ENCODE data around the gene CLEC3A.
A peak's percentile ranks its signal among the peaks of the same experiment; 100 is the strongest.

Gene CLEC3A

GRCh38 chr16:78004517-78004916 is 17.8 kb upstream of the CLEC3A start:
- Histone ChIP-seq H3K18ac (ENCODE audit: low read length) (no peak overlapping the region), H3K27ac (ENCODE audit: low read depth, low read length) (no peak overlapping the region), H3K23ac (ENCODE audit: low read length) (no peak overlapping the region), H3K4ac (ENCODE audit: low read depth, low read length) (no peak overlapping the region), H2BK5ac (ENCODE audit: low read length) (no peak overlapping the region), H2AK5ac (ENCODE audit: low read length) (no peak overlapping the region), H3K27me3 (ENCODE audit: insufficient read depth, low read length, poor library complexity) (no peaks in the 10 kb centered on the region), H3K79me1 (ENCODE audit: low read length) (no peaks in the 10 kb centered on the region), H4K8ac (ENCODE audit: low read depth, low read length) (no peak overlapping the region), H3K56ac (ENCODE audit: low read length) (no peak overlapping the region), H3K4me3 (ENCODE audit: low read length) (no peak overlapping the region), H2BK15ac (replicated peaks; ENCODE audit: low read depth) (no peak overlapping the region), H2BK120ac (ENCODE audit: low read depth, low read length) (no peak overlapping the region), H3K4me1 (ENCODE audit: control insufficient read depth, low read depth, low read length) (peaks cover 2% of the 10 kb centered on the region), H3K4me2 (ENCODE audit: low read length) (no peak overlapping the region), H3K36me3 (ENCODE audit: control insufficient read depth, insufficient read depth, low read length) (no peaks in the 10 kb centered on the region), H3K9ac (ENCODE audit: low read length) (no peak overlapping the region), H3K79me2 (ENCODE audit: control insufficient read depth, insufficient read depth, low read length) (no peaks in the 10 kb centered on the region), H4K5ac (ENCODE audit: low read length) (no peak overlapping the region)
- no peak for DNase-seq
- no CpG with 5 or more reads among the region's 4 CpGs for WGBS (ENCODE audit: extremely low coverage, insufficient coverage, low lambda C conversion rate)

- WGBS (ENCODE audit: extremely low coverage, insufficient coverage, low lambda C conversion rate), result no CpG with 5 or more reads among the region's 5 CpGs
- H4K5ac ChIP-seq (ENCODE audit: low read length), result no peak overlapping the region
- H2BK5ac ChIP-seq (ENCODE audit: low read length), result no peak overlapping the region
- no peak overlapping the region for H4K8ac ChIP-seq (ENCODE audit: low read depth, low read length)
- peaks cover 2% of the 10 kb centered on the region for H3K4me1 ChIP-seq (ENCODE audit: control insufficient read depth, low read depth, low read length)
- no peak overlapping the region for H3K56ac ChIP-seq (ENCODE audit: low read length)
- H3K4me2 ChIP-seq (ENCODE audit: low read length), result no peak overlapping the region
- no peak overlapping the region for H3K4ac ChIP-seq (ENCODE audit: low read depth, low read length)
- H3K27me3 ChIP-seq (ENCODE audit: insufficient read depth, low read length, poor library complexity), result no peaks in the 10 kb centered on the region
- no peaks in the 10 kb centered on the region for H3K79me1 ChIP-seq (ENCODE audit: low read length)
- H3K23ac ChIP-seq (ENCODE audit: low read length), result no peak overlapping the region
- no peak overlapping the region for H2BK15ac ChIP-seq (replicated peaks; ENCODE audit: low read depth)
- H2BK120ac ChIP-seq (ENCODE audit: low read depth, low read length), result no peak overlapping the region
- no peak overlapping the region for H3K4me3 ChIP-seq (ENCODE audit: low read length)
- H3K36me3 ChIP-seq (ENCODE audit: control insufficient read depth, insufficient read depth, low read length), result no peaks in the 10 kb centered on the region
- no peak overlapping the region for H3K9ac ChIP-seq (ENCODE audit: low read length)
- no peaks in the 10 kb centered on the region for H3K79me2 ChIP-seq (ENCODE audit: control insufficient read depth, insufficient read depth, low read length)
- no peak overlapping the region for H2AK5ac ChIP-seq (ENCODE audit: low read length)
- no peak overlapping the region for H3K27ac ChIP-seq (ENCODE audit: low read depth, low read length)
- H3K18ac ChIP-seq (ENCODE audit: low read length), result no peak overlapping the region
- DNase-seq, result peak; percentile 48
Observed at GRCh38 chr16:78005881-78006280, 16.5 kb upstream of the CLEC3A start.

GRCh38 chr16:78007121-78007520 is 15.2 kb upstream of the CLEC3A start:
- DNase-seq, result no peak
- Histone ChIP-seq H3K4me1 (ENCODE audit: control insufficient read depth, low read depth, low read length) (peaks cover 2% of the 10 kb centered on the region), H3K4me2 (ENCODE audit: low read length) (no peak overlapping the region), H4K8ac (ENCODE audit: low read depth, low read length) (no peak overlapping the region), H3K27ac (ENCODE audit: low read depth, low read length) (no peak overlapping the region), H3K4me3 (ENCODE audit: low read length) (no peak overlapping the region), H2BK15ac (replicated peaks; ENCODE audit: low read depth) (no peak overlapping the region), H3K23ac (ENCODE audit: low read length) (no peak overlapping the region), H3K9ac (ENCODE audit: low read length) (no peak overlapping the region), H4K5ac (ENCODE audit: low read length) (no peak overlapping the region), H2BK120ac (ENCODE audit: low read depth, low read length) (no peak overlapping the region), H3K4ac (ENCODE audit: low read depth, low read length) (no peak overlapping the region), H2AK5ac (ENCODE audit: low read length) (no peak overlapping the region), H3K79me1 (ENCODE audit: low read length) (no peaks in the 10 kb centered on the region), H3K36me3 (ENCODE audit: control insufficient read depth, insufficient read depth, low read length) (no peaks in the 10 kb centered on the region), H3K18ac (ENCODE audit: low read length) (no peak overlapping the region), H3K27me3 (ENCODE audit: insufficient read depth, low read length, poor library complexity) (no peaks in the 10 kb centered on the region), H3K79me2 (ENCODE audit: control insufficient read depth, insufficient read depth, low read length) (no peaks in the 10 kb centered on the region), H2BK5ac (ENCODE audit: low read length) (no peak overlapping the region), H3K56ac (ENCODE audit: low read length) (no peak overlapping the region)
- no CpG with 5 or more reads among the region's 3 CpGs for WGBS (ENCODE audit: extremely low coverage, insufficient coverage, low lambda C conversion rate)

GRCh38 chr16:78024159-78024558 is 1.8 kb downstream of the CLEC3A start:
- H3K4me3 ChIP-seq (ENCODE audit: low read length), result no peak overlapping the region
- H3K4me2 ChIP-seq (ENCODE audit: low read length), result no peak overlapping the region
- no peak overlapping the region for H3K27ac ChIP-seq (ENCODE audit: low read depth, low read length)
- no peaks in the 10 kb centered on the region for H3K79me2 ChIP-seq (ENCODE audit: control insufficient read depth, insufficient read depth, low read length)
- no peak overlapping the region for H3K18ac ChIP-seq (ENCODE audit: low read length)
- H2BK120ac ChIP-seq (ENCODE audit: low read depth, low read length), result no peak overlapping the region
- H4K8ac ChIP-seq (ENCODE audit: low read depth, low read length), result no peak overlapping the region
- no peak overlapping the region for H3K23ac ChIP-seq (ENCODE audit: low read length)
- H3K36me3 ChIP-seq (ENCODE audit: control insufficient read depth, insufficient read depth, low read length), result no peaks in the 10 kb centered on the region
- no peak overlapping the region for H3K4ac ChIP-seq (ENCODE audit: low read depth, low read length)
- H3K9ac ChIP-seq (ENCODE audit: low read length), result no peak overlapping the region
- no peak for DNase-seq
- no peaks in the 10 kb centered on the region for H3K27me3 ChIP-seq (ENCODE audit: insufficient read depth, low read length, poor library complexity)
- no peak overlapping the region for H2BK5ac ChIP-seq (ENCODE audit: low read length)
- H2AK5ac ChIP-seq (ENCODE audit: low read length), result no peak overlapping the region
- no peaks in the 10 kb centered on the region for H3K79me1 ChIP-seq (ENCODE audit: low read length)
- WGBS (ENCODE audit: extremely low coverage, insufficient coverage, low lambda C conversion rate), result no CpG with 5 or more reads among the region's 5 CpGs
- H3K56ac ChIP-seq (ENCODE audit: low read length), result no peak overlapping the region
- no peak overlapping the region for H2BK15ac ChIP-seq (replicated peaks; ENCODE audit: low read depth)
- no peak overlapping the region for H4K5ac ChIP-seq (ENCODE audit: low read length)
- no peaks in the 10 kb centered on the region for H3K4me1 ChIP-seq (ENCODE audit: control insufficient read depth, low read depth, low read length)

- Histone ChIP-seq H4K5ac (ENCODE audit: low read length) (no peak overlapping the region), H3K18ac (ENCODE audit: low read length) (no peak overlapping the region), H3K4me2 (ENCODE audit: low read length) (no peak overlapping the region), H3K56ac (ENCODE audit: low read length) (no peak overlapping the region), H3K79me1 (ENCODE audit: low read length) (no peaks in the 10 kb centered on the region), H3K79me2 (ENCODE audit: control insufficient read depth, insufficient read depth, low read length) (no peaks in the 10 kb centered on the region), H3K23ac (ENCODE audit: low read length) (no peak overlapping the region), H2BK5ac (ENCODE audit: low read length) (no peak overlapping the region), H3K4me3 (ENCODE audit: low read length) (no peak overlapping the region), H2BK15ac (replicated peaks; ENCODE audit: low read depth) (no peak overlapping the region), H3K27ac (ENCODE audit: low read depth, low read length) (no peak overlapping the region), H3K27me3 (ENCODE audit: insufficient read depth, low read length, poor library complexity) (no peaks in the 10 kb centered on the region), H4K8ac (ENCODE audit: low read depth, low read length) (no peak overlapping the region), H3K4ac (ENCODE audit: low read depth, low read length) (no peak overlapping the region), H2BK120ac (ENCODE audit: low read depth, low read length) (no peak overlapping the region), H3K9ac (ENCODE audit: low read length) (no peak overlapping the region), H3K4me1 (ENCODE audit: control insufficient read depth, low read depth, low read length) (no peaks in the 10 kb centered on the region), H3K36me3 (ENCODE audit: control insufficient read depth, insufficient read depth, low read length) (no peaks in the 10 kb centered on the region), H2AK5ac (ENCODE audit: low read length) (no peak overlapping the region)
- no peak for DNase-seq
- no CpG with 5 or more reads among the region's 1 CpG for WGBS (ENCODE audit: extremely low coverage, insufficient coverage, low lambda C conversion rate)
Observed at GRCh38 chr16:78025631-78026030, 3.3 kb downstream of the CLEC3A start.

- H2BK120ac ChIP-seq (ENCODE audit: low read depth, low read length), result no peak overlapping the region
- no peaks in the 10 kb centered on the region for H3K79me1 ChIP-seq (ENCODE audit: low read length)
- no peak overlapping the region for H2BK15ac ChIP-seq (replicated peaks; ENCODE audit: low read depth)
- H3K4me3 ChIP-seq (ENCODE audit: low read length), result no peak overlapping the region
- H3K27me3 ChIP-seq (ENCODE audit: insufficient read depth, low read length, poor library complexity), result no peaks in the 10 kb centered on the region
- H4K5ac ChIP-seq (ENCODE audit: low read length), result no peak overlapping the region
- no peak overlapping the region for H3K18ac ChIP-seq (ENCODE audit: low read length)
- no peak for DNase-seq
- H4K8ac ChIP-seq (ENCODE audit: low read depth, low read length), result no peak overlapping the region
- no peak overlapping the region for H3K56ac ChIP-seq (ENCODE audit: low read length)
- H3K9ac ChIP-seq (ENCODE audit: low read length), result no peak overlapping the region
- no peak overlapping the region for H3K27ac ChIP-seq (ENCODE audit: low read depth, low read length)
- no peak overlapping the region for H3K23ac ChIP-seq (ENCODE audit: low read length)
- no peak overlapping the region for H3K4ac ChIP-seq (ENCODE audit: low read depth, low read length)
- H2AK5ac ChIP-seq (ENCODE audit: low read length), result no peak overlapping the region
- no peak overlapping the region for H2BK5ac ChIP-seq (ENCODE audit: low read length)
- H3K79me2 ChIP-seq (ENCODE audit: control insufficient read depth, insufficient read depth, low read length), result no peaks in the 10 kb centered on the region
- H3K4me1 ChIP-seq (ENCODE audit: control insufficient read depth, low read depth, low read length), result no peaks in the 10 kb centered on the region
- no peaks in the 10 kb centered on the region for H3K36me3 ChIP-seq (ENCODE audit: control insufficient read depth, insufficient read depth, low read length)
- no peak overlapping the region for H3K4me2 ChIP-seq (ENCODE audit: low read length)
- no CpG with 5 or more reads among the region's 3 CpGs for WGBS (ENCODE audit: extremely low coverage, insufficient coverage, low lambda C conversion rate)
Observed at GRCh38 chr16:78028018-78028417, 5.7 kb downstream of the CLEC3A start.

Measured in mesendoderm (in vitro differentiated cells).